CD4-positive, alpha-beta T cell treated with Interleukin-6 for 4 hours (primary cell): Measurements from ENCODE around the gene AFAP1.

ENCODE experiments used
- DNase-seq: peaks from one replicate; pipeline ENCODE4 v3.0.0-alpha.2; 2020; ENCODE audit warnings: mixed read lengths

Gene AFAP1

DNA sequence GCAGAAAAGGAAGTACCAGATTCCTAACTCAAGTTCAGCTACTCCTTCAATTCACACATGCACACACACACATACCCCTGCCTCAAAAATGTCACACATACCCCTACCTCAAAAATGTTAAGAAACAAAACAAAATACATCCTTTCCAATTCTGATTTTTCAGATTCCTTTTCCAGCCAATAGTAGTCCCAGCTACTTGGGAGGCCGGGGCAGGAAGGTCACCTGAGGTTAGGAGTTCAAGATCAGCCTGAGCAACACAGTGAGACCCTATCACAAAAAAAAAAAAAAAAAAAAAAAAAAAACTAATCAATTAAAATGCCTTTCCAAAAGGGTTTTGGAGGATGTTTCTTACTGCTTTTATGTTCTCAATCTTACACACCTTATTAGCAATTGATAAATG is 138.0 kb downstream of the AFAP1 start:
- no peak for DNase-seq

GRCh38 chr4:7801001-7801400 is 138.7 kb downstream of the AFAP1 start:
- DNase-seq = no peak

- DNase-seq = no peak
These were observed 139.3 kb downstream of the AFAP1 start for GRCh38 chr4:7800410-7800809.

- DNase-seq = no peak
These were observed 139.9 kb downstream of the AFAP1 start for GRCh38 chr4:7799736-7800135.

DNA sequence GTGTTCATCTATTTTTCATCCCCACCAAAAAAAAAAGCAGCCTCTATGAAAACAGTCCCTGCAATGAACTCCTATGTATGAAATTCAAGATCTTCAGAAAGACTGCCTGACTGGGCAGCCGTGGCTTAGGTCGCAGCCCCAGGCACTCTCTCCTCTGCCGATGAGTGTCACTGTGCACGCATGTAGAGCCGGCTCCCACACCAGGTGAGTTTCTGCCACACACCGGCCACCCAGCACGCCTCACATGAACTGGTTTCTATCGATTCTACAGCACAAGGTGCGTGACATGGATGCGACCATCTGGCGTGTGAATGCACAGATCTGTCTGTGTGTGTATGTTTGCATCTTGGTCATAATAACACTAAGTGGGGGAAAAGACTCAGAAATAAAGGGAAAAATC is 140.4 kb downstream of the AFAP1 start:
- no peak for DNase-seq

DNA sequence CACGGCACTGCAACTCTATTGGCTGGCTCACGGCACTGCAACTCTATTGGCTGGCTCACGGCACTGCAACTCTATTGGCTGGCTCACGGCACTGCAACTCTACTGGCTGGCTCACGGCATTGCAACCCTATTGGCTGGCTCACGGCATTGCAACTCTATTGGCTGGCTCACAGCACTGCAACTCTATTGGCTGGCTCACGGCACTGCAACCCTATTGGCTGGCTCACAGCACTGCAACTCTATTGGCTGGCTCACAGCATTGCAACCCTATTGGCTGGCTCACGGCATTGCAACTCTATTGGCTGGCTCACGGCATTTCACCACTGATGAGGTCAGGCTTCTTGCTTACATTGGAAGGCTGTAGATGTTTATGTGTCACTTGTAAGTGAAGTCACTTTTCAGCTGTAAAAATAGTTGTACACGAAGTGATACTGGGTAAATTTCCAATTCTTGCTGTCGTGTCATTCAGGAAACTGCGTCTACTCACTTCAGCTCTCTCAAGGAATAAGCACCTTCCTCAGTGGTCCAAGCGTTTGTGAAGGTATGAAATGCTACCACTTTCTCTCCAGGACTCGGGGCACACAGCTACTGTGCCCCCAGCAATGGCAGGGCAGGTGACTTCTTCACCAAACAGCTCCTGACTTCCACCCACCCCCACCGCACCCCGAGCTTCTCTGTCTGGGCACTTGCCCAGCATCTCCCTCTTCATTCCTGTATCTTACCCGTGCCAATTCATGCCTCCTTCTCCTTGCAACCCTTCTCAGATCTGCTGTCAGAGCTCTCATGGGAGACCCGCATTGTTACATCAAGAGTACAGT is 141.3 kb downstream of the AFAP1 start:
- no peak for DNase-seq

DNA sequence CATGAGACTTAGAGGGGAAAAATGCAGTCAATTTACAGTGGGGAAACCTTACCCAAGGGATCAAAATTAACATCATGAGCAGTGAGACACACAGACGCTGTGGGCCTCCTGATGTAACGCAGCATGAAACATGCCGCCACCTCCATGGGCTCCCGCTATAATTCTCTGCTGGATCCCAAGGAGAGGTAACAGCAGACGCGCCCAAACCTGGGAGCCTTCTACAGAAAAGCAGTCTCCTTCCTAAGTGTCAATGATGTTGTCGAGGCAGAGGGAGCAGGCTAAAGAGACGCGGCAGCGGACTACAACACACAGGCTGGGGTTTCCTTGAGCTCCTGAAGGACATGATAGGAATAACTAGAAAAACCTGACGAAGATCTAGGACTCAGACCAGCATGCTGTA is 142.3 kb downstream of the AFAP1 start:
- no peak for DNase-seq

GRCh38 chr4:7795983-7796382 is 143.7 kb downstream of the AFAP1 start:
- DNase-seq = no peak

GRCh38 chr4:7793186-7793585 is 146.5 kb downstream of the AFAP1 start:
- DNase-seq = no peak

DNA sequence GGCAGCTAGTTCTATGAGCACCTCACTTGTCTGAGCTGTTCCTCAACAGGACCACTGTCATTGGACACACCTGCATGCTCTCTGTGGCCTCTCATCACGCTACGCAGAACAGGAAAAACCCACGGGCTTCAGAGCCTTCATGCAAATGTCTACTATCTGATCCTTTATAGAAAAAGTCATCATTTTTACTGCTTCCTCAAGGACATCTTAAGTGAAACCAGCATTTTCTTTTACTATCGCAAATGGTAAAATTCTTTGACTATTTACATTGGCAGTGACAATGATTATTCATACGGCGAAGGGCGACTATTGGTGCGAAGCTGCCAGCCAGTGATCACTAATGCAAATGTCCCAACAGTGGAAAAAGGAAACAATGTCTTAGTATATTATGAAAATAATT is 147.0 kb downstream of the AFAP1 start:
- DNase-seq = no peak

DNA sequence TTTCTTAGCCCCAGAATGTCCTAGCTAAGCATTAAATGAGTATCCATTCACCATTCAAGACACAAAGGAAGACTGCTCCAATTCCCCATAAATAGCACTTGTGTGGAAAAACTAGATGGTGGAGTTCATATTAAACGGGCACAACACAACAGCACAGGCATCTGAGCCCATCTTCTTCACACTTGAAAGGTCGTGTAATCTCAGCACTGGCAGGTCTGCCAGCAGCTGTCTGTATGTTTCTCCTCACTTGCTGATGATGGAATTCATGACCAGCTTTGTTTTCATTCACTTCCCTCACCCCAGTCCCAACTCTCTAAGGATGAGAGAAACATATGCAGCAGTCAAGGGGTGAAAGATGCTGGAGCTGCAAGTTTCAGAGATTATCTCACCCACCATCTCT is 148.7 kb downstream of the AFAP1 start:
- no peak for DNase-seq

DNA sequence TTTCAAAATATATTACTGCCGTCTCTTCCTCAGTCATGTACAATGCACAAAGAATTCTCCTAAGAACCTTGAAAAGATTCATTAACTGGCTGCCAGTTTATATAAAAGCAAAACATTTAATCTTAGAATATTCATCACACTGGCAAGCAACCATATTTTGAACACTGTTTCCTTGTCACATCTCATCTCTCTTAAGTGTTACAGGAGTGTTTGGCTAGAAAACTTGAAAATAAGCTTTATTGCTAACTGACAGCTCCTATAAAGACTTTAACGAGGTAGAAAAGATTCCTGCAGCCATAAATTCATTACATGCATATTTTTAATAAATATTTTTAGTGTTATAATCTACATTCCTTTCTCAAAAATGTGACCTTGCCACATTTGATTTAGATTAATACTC is 149.6 kb downstream of the AFAP1 start:
- DNase-seq = no peak

- DNase-seq = no peak
These were observed 150.8 kb downstream of the AFAP1 start for GRCh38 chr4:7788694-7789425.

DNA sequence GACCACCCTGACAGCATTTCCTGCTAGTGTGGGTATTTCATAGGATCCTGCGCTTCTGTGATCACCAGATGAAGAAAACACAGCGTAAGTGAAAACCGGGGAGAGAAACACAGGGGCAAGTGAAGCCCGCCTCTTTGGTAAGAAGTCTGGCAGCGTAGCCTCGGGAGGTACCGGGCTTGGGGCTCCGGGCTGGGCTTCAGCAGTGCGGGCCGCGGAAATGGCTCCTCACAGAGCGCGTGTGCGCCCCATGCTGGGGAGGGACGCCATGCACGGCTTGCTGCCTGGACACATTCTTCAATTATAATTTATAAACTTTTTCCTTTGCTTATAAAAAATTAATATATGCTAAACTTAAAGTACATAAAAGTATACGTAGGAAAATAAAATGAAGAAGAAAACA is 151.5 kb downstream of the AFAP1 start:
- no peak for DNase-seq

DNA sequence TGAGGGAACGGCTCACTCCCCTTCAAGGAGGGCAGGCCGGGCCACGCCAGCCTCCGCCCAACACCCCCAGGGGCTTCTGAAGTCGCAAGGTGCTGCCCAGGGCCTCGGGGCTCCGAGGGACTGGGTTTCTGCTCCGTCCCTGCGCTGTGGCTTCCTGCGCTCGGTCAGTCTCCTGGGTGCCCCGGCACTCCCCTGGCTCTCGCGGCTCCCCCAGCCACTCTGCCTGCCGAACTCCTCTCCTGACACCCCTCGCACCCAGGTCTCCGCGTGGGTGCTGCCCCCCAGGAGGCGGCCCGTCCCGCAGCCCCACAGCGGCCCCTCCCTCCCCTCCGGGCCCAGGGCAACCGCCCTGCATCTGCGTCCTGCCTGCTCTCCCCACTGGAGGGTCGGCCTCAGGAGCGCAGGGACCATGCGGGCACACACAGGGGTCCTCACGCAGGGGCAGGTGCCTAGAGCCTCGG is 151.9 kb downstream of the AFAP1 start:
- no peak for DNase-seq

- no peak for DNase-seq
These were observed 152.6 kb downstream of the AFAP1 start for GRCh38 chr4:7787067-7787466.

GRCh38 chr4:7786517-7786916 is 153.1 kb downstream of the AFAP1 start:
- DNase-seq = no peak

GRCh38 chr4:7786040-7786439 is 153.6 kb downstream of the AFAP1 start:
- no peak for DNase-seq

DNA sequence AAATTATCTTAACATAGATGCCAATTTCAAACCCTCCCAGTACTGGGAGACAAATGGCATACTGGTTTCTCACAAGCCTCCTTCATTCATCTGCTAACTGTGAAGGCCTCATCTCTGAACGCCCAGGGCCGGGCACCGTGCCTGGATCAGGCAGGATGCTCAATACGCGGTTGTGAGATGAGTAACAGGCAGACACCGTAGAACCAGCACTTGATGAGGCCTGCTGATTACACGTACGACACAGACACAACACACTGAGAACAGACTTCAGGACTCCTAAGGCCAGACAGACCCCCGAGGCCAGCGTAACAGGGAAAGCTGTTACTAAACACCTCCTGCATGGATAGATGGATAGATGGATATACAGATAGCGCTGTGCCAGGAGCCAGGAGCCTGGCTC is 154.6 kb downstream of the AFAP1 start:
- peak; percentile 22 for DNase-seq

- DNase-seq = no peak
These were observed 155.4 kb downstream of the AFAP1 start for GRCh38 chr4:7784131-7784870.

DNA sequence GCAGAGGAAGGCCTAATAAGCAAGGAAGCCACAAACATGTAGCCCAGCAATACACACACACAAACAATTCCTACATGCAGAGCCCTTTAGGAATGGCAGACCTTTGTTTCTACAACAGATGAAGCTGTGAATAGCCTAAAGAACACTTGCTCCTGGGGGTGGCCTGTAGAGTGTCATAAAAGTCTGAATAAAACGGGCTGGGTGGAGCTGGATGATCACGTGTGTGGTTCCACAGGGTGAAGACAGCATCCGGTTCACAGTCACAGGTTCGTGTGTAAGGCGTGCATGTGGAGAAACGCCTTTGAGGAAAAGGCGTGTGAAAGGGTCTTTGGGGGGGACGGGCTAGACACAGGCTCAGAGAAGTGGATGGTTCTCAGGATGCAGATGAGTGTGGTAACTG is 156.1 kb downstream of the AFAP1 start:
- DNase-seq = no peak

- DNase-seq = no peak
These were observed 156.9 kb downstream of the AFAP1 start for GRCh38 chr4:7782783-7783182.

DNA sequence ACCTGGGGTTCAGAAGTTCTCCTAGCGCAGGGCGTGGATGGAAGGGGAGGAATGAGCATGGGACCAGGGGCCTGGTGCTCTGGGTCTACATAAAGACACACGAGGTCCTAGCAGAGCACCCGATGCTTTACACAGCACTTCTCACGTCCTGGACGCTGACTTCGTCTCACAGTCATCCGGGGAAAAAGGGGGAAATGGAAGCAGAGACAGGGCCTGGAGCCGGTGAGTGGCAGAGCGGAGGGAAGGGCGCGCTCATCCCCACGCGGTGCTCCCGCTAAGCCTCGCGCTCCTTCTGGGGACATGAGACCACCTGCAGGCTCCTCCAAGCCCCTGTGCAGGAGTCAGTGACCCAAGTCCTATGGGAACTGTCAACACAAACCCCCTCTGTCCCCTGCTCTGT is 157.7 kb downstream of the AFAP1 start:
- no peak for DNase-seq

- no peak for DNase-seq
These were observed 158.3 kb downstream of the AFAP1 start for GRCh38 chr4:7781366-7781765.
